OCI-LY7 (cell line): Measurements from ENCODE around the gene RUNX1.

Experiments
- CTCF ChIP-seq: fragments of 200-600 bp; sonication (generic); conservative IDR thresholded peaks from 2 replicates; pipeline ENCODE4 v1.5.1; 2014; ENCODE audit warnings: mild to moderate bottlenecking, antibody characterized with exemption, low read length, moderate library complexity, mixed read lengths
- EZH2phosphoT487 ChIP-seq: fragments of 200-600 bp; sonication (generic); IDR thresholded peaks from 2 replicates; pipeline ENCODE4 v1.6.1; 2018; ENCODE audit warnings: low read depth, borderline replicate concordance, mild to moderate bottlenecking, mixed run types, antibody characterized with exemption, low read length, moderate library complexity, mixed read lengths

GRCh38 chr21:35021546-35021945 lies 27.6 kb downstream of the RUNX1 start:
- TF ChIP-seq EZH2phosphoT487 = no peak
- no peak for TF ChIP-seq CTCF
